Esophagus muscularis mucosa (tissue), 3 donors: ENCODE results near the gene MED26.

ENCODE experiments used
- POLR2AphosphoS5 ChIP-seq, 2 donors: sonication (generic); formaldehyde crosslinking; IDR thresholded peaks; one replicate each; pipeline ENCODE4 v1.6.1; 2017; ENCODE audit warnings: antibody characterized with exemption in 2 of 2
- TF ChIP-seq, protein P1 (sequence below), 3 experiments: fragments of 200-600 bp in 2 of 3; fragments of 450-650 bp in 1 of 3; sonication (generic) in 2 of 3; IDR thresholded peaks; one replicate each; pipeline ENCODE4 v1.5.1; 2017 to 2019; ENCODE audit warnings: antibody characterized with exemption in 3 of 3, mild to moderate bottlenecking in 2 of 3, moderate library complexity in 1 of 3

DNA sequence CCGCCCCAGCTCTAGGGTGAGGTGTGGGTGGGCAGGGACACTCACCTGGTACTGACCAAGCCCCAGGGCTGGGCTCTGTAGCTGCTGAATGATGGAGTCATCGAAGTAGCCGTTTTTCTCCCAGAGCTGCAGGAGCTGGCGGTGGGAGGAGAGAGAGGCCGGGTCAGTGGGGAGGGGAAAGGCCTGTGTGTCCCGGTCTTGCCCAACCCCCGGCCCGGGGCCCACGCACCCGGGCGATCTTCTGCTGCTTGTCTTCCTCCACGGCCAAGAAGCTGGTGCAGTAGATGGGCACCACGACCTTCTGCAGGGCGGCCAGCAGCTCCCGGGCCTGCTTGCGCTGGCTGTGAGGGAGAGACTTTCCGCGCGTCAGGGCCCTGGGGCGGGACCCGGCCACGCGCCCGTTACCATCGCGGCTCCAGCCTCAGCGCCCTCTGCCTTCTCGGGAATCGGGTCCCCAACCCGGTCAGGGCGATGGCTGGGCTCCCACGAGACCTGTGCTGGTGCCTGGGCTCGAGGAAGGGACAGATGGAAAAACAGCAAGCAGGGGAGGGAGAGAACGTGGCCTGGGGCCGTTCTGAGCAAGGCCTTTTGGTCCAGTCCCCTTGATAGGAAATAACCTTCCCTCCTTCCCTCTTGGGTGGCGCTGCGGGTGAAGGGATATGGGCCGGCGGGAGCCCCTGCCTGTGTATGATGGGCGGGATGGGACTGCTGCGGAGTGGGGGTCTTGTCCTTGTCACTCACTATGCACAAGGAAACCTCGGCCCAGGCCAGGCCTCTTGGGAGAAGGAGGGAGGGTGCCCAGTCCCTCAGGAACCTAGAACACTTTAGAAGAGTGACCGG is 97.2 kb downstream of the MED26 start:
- TF ChIP-seq POLR2AphosphoS5 (IDR thresholded peaks at IDR 0.05) = no peak
- TF ChIP-seq, protein P1, sequence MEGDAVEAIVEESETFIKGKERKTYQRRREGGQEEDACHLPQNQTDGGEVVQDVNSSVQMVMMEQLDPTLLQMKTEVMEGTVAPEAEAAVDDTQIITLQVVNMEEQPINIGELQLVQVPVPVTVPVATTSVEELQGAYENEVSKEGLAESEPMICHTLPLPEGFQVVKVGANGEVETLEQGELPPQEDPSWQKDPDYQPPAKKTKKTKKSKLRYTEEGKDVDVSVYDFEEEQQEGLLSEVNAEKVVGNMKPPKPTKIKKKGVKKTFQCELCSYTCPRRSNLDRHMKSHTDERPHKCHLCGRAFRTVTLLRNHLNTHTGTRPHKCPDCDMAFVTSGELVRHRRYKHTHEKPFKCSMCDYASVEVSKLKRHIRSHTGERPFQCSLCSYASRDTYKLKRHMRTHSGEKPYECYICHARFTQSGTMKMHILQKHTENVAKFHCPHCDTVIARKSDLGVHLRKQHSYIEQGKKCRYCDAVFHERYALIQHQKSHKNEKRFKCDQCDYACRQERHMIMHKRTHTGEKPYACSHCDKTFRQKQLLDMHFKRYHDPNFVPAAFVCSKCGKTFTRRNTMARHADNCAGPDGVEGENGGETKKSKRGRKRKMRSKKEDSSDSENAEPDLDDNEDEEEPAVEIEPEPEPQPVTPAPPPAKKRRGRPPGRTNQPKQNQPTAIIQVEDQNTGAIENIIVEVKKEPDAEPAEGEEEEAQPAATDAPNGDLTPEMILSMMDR (IDR thresholded peaks at IDR 0.05) = no peak
